ENCODE data around the gene HLA-DPB1.

HLA-DPB1 gene

GRCh38 chr6:33116841-33117711 lies 41.3 kb downstream of the HLA-DPB1 start:
- Mint-ChIP-seq H3K36me3 (ENCODE audit: insufficient read depth) (no peaks in the 10 kb centered on the region), H3K4me1 (ENCODE audit: low read depth in 2 of 2) (peaks cover 9 to 16% of the 10 kb centered on the region in 2 donors), H3K27me3 (peaks cover 70 to 77% of the 10 kb centered on the region in 2 donors), H3K4me3 (peak overlapping the region in 1 of 2 donors; percentile 15), H3K9me3 (no peaks in the 10 kb centered on the region), H3K27ac (no peak overlapping the region)
- DNase-seq (no peak), ATAC-seq (replicated peaks) (no peak)

GRCh38 chr6:33117811-33118277 lies 42.1 kb downstream of the HLA-DPB1 start:
- H3K27me3 Mint-ChIP-seq: peaks cover 63 to 73% of the 10 kb centered on the region in 2 donors
- H3K4me3 Mint-ChIP-seq: no peak overlapping the region
- no peaks in the 10 kb centered on the region for H3K36me3 Mint-ChIP-seq (ENCODE audit: insufficient read depth)
- no peak overlapping the region for H3K27ac Mint-ChIP-seq
- H3K9me3 Mint-ChIP-seq: no peaks in the 10 kb centered on the region
- H3K4me1 Mint-ChIP-seq (ENCODE audit: low read depth in 2 of 2): peaks cover 9 to 16% of the 10 kb centered on the region in 2 donors
- DNase-seq (no peak), ATAC-seq (replicated peaks) (no peak)

GRCh38 chr6:33118525-33119123 lies 42.8 kb downstream of the HLA-DPB1 start:
- H3K9me3 Mint-ChIP-seq: peaks cover 0 to 2% of the 10 kb centered on the region in 2 donors
- H3K4me1 Mint-ChIP-seq (ENCODE audit: low read depth in 2 of 2): peaks cover 9 to 16% of the 10 kb centered on the region in 2 donors
- H3K27ac Mint-ChIP-seq: no peak overlapping the region
- H3K27me3 Mint-ChIP-seq: peaks cover 56 to 70% of the 10 kb centered on the region in 2 donors
- DNase-seq (peak; percentile 40 to 48 (median 42)), ATAC-seq (replicated peaks) (peak; percentile 81)
- no peak overlapping the region for H3K4me3 Mint-ChIP-seq
- no peaks in the 10 kb centered on the region for H3K36me3 Mint-ChIP-seq (ENCODE audit: insufficient read depth)

- peaks cover 47 to 63% of the 10 kb centered on the region in 2 donors for H3K27me3 Mint-ChIP-seq
- no peak overlapping the region for H3K4me3 Mint-ChIP-seq
- peaks cover 9 to 12% of the 10 kb centered on the region in 2 donors for H3K4me1 Mint-ChIP-seq (ENCODE audit: low read depth in 2 of 2)
- peaks cover 7 to 8% of the 10 kb centered on the region in 2 donors for H3K9me3 Mint-ChIP-seq
- no peaks in the 10 kb centered on the region for H3K36me3 Mint-ChIP-seq (ENCODE audit: insufficient read depth)
- DNase-seq (no peak), ATAC-seq (replicated peaks) (no peak)
- no peak overlapping the region for H3K27ac Mint-ChIP-seq
Measured at GRCh38 chr6:33120001-33120400, 44.2 kb downstream of the HLA-DPB1 start.

- H3K9me3 Mint-ChIP-seq: peaks cover 7 to 8% of the 10 kb centered on the region in 2 donors
- H3K27me3 Mint-ChIP-seq: peaks cover 27 to 53% of the 10 kb centered on the region in 2 donors
- H3K4me1 Mint-ChIP-seq (ENCODE audit: low read depth in 2 of 2): no peaks in the 10 kb centered on the region
- H3K36me3 Mint-ChIP-seq (ENCODE audit: insufficient read depth): peaks cover 2% of the 10 kb centered on the region
- no peak overlapping the region for H3K27ac Mint-ChIP-seq
- DNase-seq (no peak), ATAC-seq (replicated peaks) (no peak)
- H3K4me3 Mint-ChIP-seq: no peak overlapping the region
Measured at GRCh38 chr6:33123181-33123580, 47.4 kb downstream of the HLA-DPB1 start.

- H3K36me3 Mint-ChIP-seq (ENCODE audit: insufficient read depth): peaks cover 2% of the 10 kb centered on the region
- no peak overlapping the region for H3K4me3 Mint-ChIP-seq
- no peak overlapping the region for H3K27ac Mint-ChIP-seq
- no peaks in the 10 kb centered on the region for H3K4me1 Mint-ChIP-seq (ENCODE audit: low read depth in 2 of 2)
- DNase-seq (no peak), ATAC-seq (replicated peaks) (peak; percentile 35)
- H3K9me3 Mint-ChIP-seq: peaks cover 7 to 8% of the 10 kb centered on the region in 2 donors
- peaks cover 26 to 52% of the 10 kb centered on the region in 2 donors for H3K27me3 Mint-ChIP-seq
Measured at GRCh38 chr6:33123732-33124524, 48.1 kb downstream of the HLA-DPB1 start.

- DNase-seq (no peak), ATAC-seq (replicated peaks) (no peak)
- Mint-ChIP-seq H3K27me3 (peaks cover 26 to 52% of the 10 kb centered on the region in 2 donors), H3K4me1 (ENCODE audit: low read depth in 2 of 2) (no peaks in the 10 kb centered on the region), H3K36me3 (ENCODE audit: insufficient read depth) (peaks cover 2% of the 10 kb centered on the region), H3K27ac (no peak overlapping the region), H3K9me3 (peaks cover 7 to 8% of the 10 kb centered on the region in 2 donors), H3K4me3 (no peak overlapping the region)
Measured at GRCh38 chr6:33124525-33124901, 48.7 kb downstream of the HLA-DPB1 start.

GRCh38 chr6:33124947-33125346 lies 49.2 kb downstream of the HLA-DPB1 start:
- Mint-ChIP-seq H3K4me1 (ENCODE audit: low read depth in 2 of 2) (no peaks in the 10 kb centered on the region), H3K27me3 (peaks cover 26 to 52% of the 10 kb centered on the region in 2 donors), H3K4me3 (no peak overlapping the region), H3K9me3 (peaks cover 7 to 8% of the 10 kb centered on the region in 2 donors), H3K27ac (no peak overlapping the region), H3K36me3 (ENCODE audit: insufficient read depth) (peaks cover 2% of the 10 kb centered on the region)
- ATAC-seq (replicated peaks): no peak
- no peak for DNase-seq

GRCh38 chr6:33126101-33126714 lies 50.4 kb downstream of the HLA-DPB1 start:
- Mint-ChIP-seq H3K27me3 (peaks cover 17 to 54% of the 10 kb centered on the region in 2 donors), H3K4me1 (ENCODE audit: low read depth in 2 of 2) (no peaks in the 10 kb centered on the region), H3K36me3 (ENCODE audit: insufficient read depth) (peaks cover 2% of the 10 kb centered on the region), H3K4me3 (no peak overlapping the region), H3K27ac (no peak overlapping the region), H3K9me3 (peaks cover 7 to 8% of the 10 kb centered on the region in 2 donors)
- ATAC-seq (replicated peaks) (peak; percentile 58), DNase-seq (peak; percentile 50 to 53 (median 52))

- Mint-ChIP-seq H3K9me3 (peaks cover 7 to 8% of the 10 kb centered on the region in 2 donors), H3K27ac (no peak overlapping the region)
Measured at GRCh38 chr6:33128318-33128717, 52.5 kb downstream of the HLA-DPB1 start.

GRCh38 chr6:33132081-33132524 lies 56.3 kb downstream of the HLA-DPB1 start:
- no peaks in the 10 kb centered on the region for H3K4me1 Mint-ChIP-seq (ENCODE audit: low read depth in 2 of 2)
- H3K27me3 Mint-ChIP-seq: peaks cover 19 to 35% of the 10 kb centered on the region in 2 donors
- DNase-seq: no peak
- no peak for ATAC-seq (replicated peaks)
- H3K4me3 Mint-ChIP-seq: no peak overlapping the region
- no peak overlapping the region for H3K27ac Mint-ChIP-seq
- H3K9me3 Mint-ChIP-seq: no peaks in the 10 kb centered on the region
- no peaks in the 10 kb centered on the region for H3K36me3 Mint-ChIP-seq (ENCODE audit: insufficient read depth)

More at GRCh38 chr6:33128318-33128717, 52.5 kb downstream of the HLA-DPB1 start:
- DNase-seq (no peak), ATAC-seq (replicated peaks) (no peak)
- Mint-ChIP-seq H3K36me3 (ENCODE audit: insufficient read depth) (peaks cover 2% of the 10 kb centered on the region), H3K4me1 (ENCODE audit: low read depth in 2 of 2) (no peaks in the 10 kb centered on the region), H3K27me3 (peaks cover 17 to 40% of the 10 kb centered on the region in 2 donors), H3K4me3 (no peak overlapping the region)

GRCh38 chr6:33136310-33136900 lies 60.6 kb downstream of the HLA-DPB1 start:
- H3K27me3 Mint-ChIP-seq: peaks cover 30 to 39% of the 10 kb centered on the region in 2 donors
- no peak overlapping the region for H3K27ac Mint-ChIP-seq
- no peak for DNase-seq
- H3K9me3 Mint-ChIP-seq: no peaks in the 10 kb centered on the region
- no peak overlapping the region for H3K4me3 Mint-ChIP-seq
- no peaks in the 10 kb centered on the region for H3K4me1 Mint-ChIP-seq (ENCODE audit: low read depth in 2 of 2)
- H3K36me3 Mint-ChIP-seq (ENCODE audit: insufficient read depth): no peaks in the 10 kb centered on the region
- ATAC-seq (replicated peaks): no peak

All from effector memory CD8-positive, alpha-beta T cell (primary cell).